ENCODE results near the gene GRAP2. TPM values are rescaled to one million over a fixed set of nuclear protein-coding genes. Genes with fewer than 3 reads are reported as not detected.
A peak's percentile ranks its signal among the peaks of the same experiment; 100 is the strongest.

GRAP2 gene
- total RNA-seq, 1 experiment from 2014 or later = not detected

DNA sequence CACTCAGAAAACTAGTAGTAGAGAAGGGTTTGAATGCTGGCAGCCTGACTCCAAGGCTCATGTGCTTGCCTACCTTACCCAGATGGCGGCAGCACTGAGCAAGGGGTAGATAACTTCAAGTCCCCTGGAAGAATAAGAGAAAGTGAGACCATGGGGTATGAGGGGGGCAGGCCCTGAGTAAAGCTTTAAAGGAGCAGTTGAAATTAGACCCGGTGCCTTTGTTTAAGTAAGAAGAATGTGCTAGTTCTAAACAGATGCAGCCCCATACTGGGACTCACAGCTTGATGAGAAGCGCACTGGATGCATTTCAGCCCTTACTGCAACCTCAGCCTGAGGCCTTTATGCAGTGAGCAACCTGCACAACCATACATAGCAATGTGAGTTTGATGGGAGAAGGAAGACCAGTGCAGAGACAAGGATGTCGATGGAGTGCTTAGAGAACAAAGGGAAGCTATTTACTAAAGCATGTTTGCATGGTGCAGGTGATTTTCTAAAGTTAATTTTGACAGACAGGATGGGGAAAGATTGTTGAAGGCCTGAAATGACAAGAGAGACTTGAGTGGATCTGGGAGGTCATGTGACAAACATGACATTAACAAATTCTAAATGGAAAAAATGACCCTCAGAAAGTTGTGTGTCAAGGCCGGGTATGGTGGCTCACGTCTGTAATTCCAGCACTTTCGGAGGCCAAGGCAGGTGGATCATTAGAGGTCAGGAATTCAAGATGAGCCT lies 32.2 kb downstream of the GRAP2 start:
- CTCF ChIA-PET = interaction anchor here (0.5 to 2.6 kb wide), 6 partner anchors 12 to 444 kb away, joined by 3 to 23 read pairs (median 3); no protein-coding TSS in a partner anchor
- POLR2A ChIA-PET = no interaction called here
- DNase-seq = peak; percentile 37 to 53

DNA sequence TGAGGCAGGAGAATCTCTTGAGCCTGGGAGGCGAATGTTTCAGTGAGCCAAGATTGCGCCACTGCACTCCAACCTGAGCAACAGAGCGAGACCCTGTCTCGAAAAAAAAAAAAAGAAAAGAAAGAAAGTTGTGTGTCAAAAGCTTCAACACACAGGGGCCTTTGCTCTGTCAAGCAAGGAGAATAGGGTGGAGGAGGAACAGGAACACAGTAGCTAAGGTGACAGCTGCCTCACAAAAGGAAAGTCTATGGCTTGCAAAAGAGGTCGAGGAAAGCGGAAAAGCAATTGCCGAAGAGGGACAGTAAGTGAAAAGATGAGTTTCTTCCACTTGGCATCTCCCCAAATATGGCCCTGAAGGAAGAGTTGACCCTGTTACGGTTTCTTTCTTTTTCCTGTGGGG lies 32.9 kb downstream of the GRAP2 start:
- TF ChIP-seq, protein P1, sequence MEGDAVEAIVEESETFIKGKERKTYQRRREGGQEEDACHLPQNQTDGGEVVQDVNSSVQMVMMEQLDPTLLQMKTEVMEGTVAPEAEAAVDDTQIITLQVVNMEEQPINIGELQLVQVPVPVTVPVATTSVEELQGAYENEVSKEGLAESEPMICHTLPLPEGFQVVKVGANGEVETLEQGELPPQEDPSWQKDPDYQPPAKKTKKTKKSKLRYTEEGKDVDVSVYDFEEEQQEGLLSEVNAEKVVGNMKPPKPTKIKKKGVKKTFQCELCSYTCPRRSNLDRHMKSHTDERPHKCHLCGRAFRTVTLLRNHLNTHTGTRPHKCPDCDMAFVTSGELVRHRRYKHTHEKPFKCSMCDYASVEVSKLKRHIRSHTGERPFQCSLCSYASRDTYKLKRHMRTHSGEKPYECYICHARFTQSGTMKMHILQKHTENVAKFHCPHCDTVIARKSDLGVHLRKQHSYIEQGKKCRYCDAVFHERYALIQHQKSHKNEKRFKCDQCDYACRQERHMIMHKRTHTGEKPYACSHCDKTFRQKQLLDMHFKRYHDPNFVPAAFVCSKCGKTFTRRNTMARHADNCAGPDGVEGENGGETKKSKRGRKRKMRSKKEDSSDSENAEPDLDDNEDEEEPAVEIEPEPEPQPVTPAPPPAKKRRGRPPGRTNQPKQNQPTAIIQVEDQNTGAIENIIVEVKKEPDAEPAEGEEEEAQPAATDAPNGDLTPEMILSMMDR (IDR thresholded peaks at IDR 0.05; ENCODE audit: insufficient read depth in 1 of 2, low read depth in 1 of 2, low read length in 1 of 2, severe bottlenecking in 1 of 2, unreplicated experiment in 1 of 2) = no peak
- intact Hi-C loops (cut with micrococcal nuclease; ENCODE audit: unreplicated experiment) = loop anchor here (2.0 kb wide), 2 partner anchors 65 to 91 kb away; no protein-coding TSS in a partner anchor
- DNase-seq = no peak
- Mint-ChIP-seq H3K4me3 (ENCODE audit: unreplicated experiment) (no peak overlapping the region), H3K27me3 (ENCODE audit: insufficient read depth, unreplicated experiment) (peaks cover 23% of the 10 kb centered on the region), H3K4me1 (ENCODE audit: low read depth, unreplicated experiment) (no peaks in the 10 kb centered on the region), H3K36me3 (ENCODE audit: insufficient read depth, unreplicated experiment) (no peaks in the 10 kb centered on the region), H3K27ac (ENCODE audit: unreplicated experiment) (no peak overlapping the region), H3K9me3 (ENCODE audit: unreplicated experiment) (no peaks in the 10 kb centered on the region)
- no peaks in the 10 kb centered on the region for H3K9me3 ChIP-seq
- ChIA-PET CTCF (interaction anchor here (0.7 to 2.6 kb wide), 3 partner anchors 13 to 103 kb away, joined by 3 to 23 read pairs (median 4); no protein-coding TSS in a partner anchor), POLR2A (no interaction called here)
- no peak overlapping the region for H3K4me3 ChIP-seq (ENCODE audit: low read depth, low read length)
- H3K4me1 ChIP-seq = no peaks in the 10 kb centered on the region
- H3K36me3 ChIP-seq (ENCODE audit: control insufficient read depth, insufficient read depth, low read length) = no peaks in the 10 kb centered on the region; the same call in 1 of the 2 replicates
- H3K27me3 ChIP-seq (replicated peaks; ENCODE audit: control insufficient read depth, insufficient read depth, low read length) = no peaks in the 10 kb centered on the region; the same call in 1 of the 2 replicates
- BruUV-seq (replicated peaks) = no TSS peak

More for the DNA sequence above, 32.2 kb downstream of the GRAP2 start:
- Mint-ChIP-seq H3K27ac (ENCODE audit: unreplicated experiment) (no peak overlapping the region), H3K36me3 (ENCODE audit: insufficient read depth, unreplicated experiment) (no peaks in the 10 kb centered on the region), H3K9me3 (ENCODE audit: unreplicated experiment) (no peaks in the 10 kb centered on the region), H3K4me1 (ENCODE audit: low read depth, unreplicated experiment) (no peaks in the 10 kb centered on the region), H3K27me3 (ENCODE audit: insufficient read depth, unreplicated experiment) (peaks cover 23% of the 10 kb centered on the region), H3K4me3 (ENCODE audit: unreplicated experiment) (no peak overlapping the region)
- H3K4me3 ChIP-seq (ENCODE audit: low read depth, low read length) = no peak overlapping the region
- no peaks in the 10 kb centered on the region for H3K4me1 ChIP-seq
- BruUV-seq (replicated peaks) = no TSS peak
- TF ChIP-seq, protein P1 (IDR thresholded peaks at IDR 0.05; ENCODE audit: insufficient read depth in 1 of 2, low read depth in 1 of 2, low read length in 1 of 2, severe bottlenecking in 1 of 2, unreplicated experiment in 1 of 2) = peak; percentile 64
- H3K27me3 ChIP-seq (replicated peaks; ENCODE audit: control insufficient read depth, insufficient read depth, low read length) = no peaks in the 10 kb centered on the region
- intact Hi-C loops (cut with micrococcal nuclease; ENCODE audit: unreplicated experiment) = loop anchor here (2.0 kb wide), 2 partner anchors 66 to 92 kb away; no protein-coding TSS in a partner anchor
- H3K9me3 ChIP-seq = no peaks in the 10 kb centered on the region
- H3K36me3 ChIP-seq (ENCODE audit: control insufficient read depth, insufficient read depth, low read length) = no peaks in the 10 kb centered on the region; the same call in 1 of the 2 replicates

GRCh38 chr22:39935116-39935515 lies 34.2 kb downstream of the GRAP2 start:
- no peak overlapping the region for H3K4me3 ChIP-seq (ENCODE audit: low read depth, low read length)
- no peaks in the 10 kb centered on the region; the same call in 1 of the 2 replicates for H3K27me3 ChIP-seq (replicated peaks; ENCODE audit: control insufficient read depth, insufficient read depth, low read length)
- H3K36me3 ChIP-seq (ENCODE audit: control insufficient read depth, insufficient read depth, low read length) = no peaks in the 10 kb centered on the region; the same call in 1 of the 2 replicates
- intact Hi-C loops (cut with micrococcal nuclease; ENCODE audit: unreplicated experiment) = no loop called here
- Mint-ChIP-seq H3K27ac (ENCODE audit: unreplicated experiment) (no peak overlapping the region), H3K4me1 (ENCODE audit: low read depth, unreplicated experiment) (no peaks in the 10 kb centered on the region), H3K9me3 (ENCODE audit: unreplicated experiment) (no peaks in the 10 kb centered on the region), H3K4me3 (ENCODE audit: unreplicated experiment) (no peak overlapping the region), H3K36me3 (ENCODE audit: insufficient read depth, unreplicated experiment) (no peaks in the 10 kb centered on the region), H3K27me3 (ENCODE audit: insufficient read depth, unreplicated experiment) (peaks cover 23% of the 10 kb centered on the region)
- TF ChIP-seq, protein P1 (IDR thresholded peaks at IDR 0.05; ENCODE audit: insufficient read depth in 1 of 2, low read depth in 1 of 2, low read length in 1 of 2, severe bottlenecking in 1 of 2, unreplicated experiment in 1 of 2) = no peak
- H3K4me1 ChIP-seq = no peaks in the 10 kb centered on the region
- no peak for DNase-seq
- BruUV-seq (replicated peaks) = no TSS peak
- ChIA-PET POLR2A (no interaction called here), CTCF (no interaction called here)
- H3K9me3 ChIP-seq = no peaks in the 10 kb centered on the region
